ENCODE results near the gene SCFD2. TPM values are rescaled to one million over a fixed set of nuclear protein-coding genes. Genes with fewer than 3 reads are reported as not detected.
A peak's percentile ranks its signal among the peaks of the same experiment; 100 is the strongest.
"Not testable (repeated sequence)": the region's sequence is repeated elsewhere in the genome, so short reads cannot be mapped to it uniquely, and the experiment has no call there.

SCFD2 gene
- total RNA-seq, 1 donor from 2014 or later, result 13.2 TPM

- intact Hi-C loops (cut with DNase I), result no loop called here
- peaks cover 15% of the 10 kb centered on the region for H3K36me3 ChIP-seq
- no peak for ATAC-seq
- no peak overlapping the region for H3K27ac ChIP-seq
- TF ChIP-seq CTCF (IDR thresholded peaks at IDR 0.05), result no peak
- no peaks in the 10 kb centered on the region for H3K9me3 ChIP-seq
- peaks cover 5% of the 10 kb centered on the region for H3K4me1 ChIP-seq
- no peaks in the 10 kb centered on the region for H3K27me3 ChIP-seq (ENCODE audit: low read depth)
- DNase-seq, result no peak
- no peak overlapping the region for H3K4me3 ChIP-seq
Measured at GRCh38 chr4:53355930-53356521, 9.8 kb downstream of the SCFD2 start.

DNA sequence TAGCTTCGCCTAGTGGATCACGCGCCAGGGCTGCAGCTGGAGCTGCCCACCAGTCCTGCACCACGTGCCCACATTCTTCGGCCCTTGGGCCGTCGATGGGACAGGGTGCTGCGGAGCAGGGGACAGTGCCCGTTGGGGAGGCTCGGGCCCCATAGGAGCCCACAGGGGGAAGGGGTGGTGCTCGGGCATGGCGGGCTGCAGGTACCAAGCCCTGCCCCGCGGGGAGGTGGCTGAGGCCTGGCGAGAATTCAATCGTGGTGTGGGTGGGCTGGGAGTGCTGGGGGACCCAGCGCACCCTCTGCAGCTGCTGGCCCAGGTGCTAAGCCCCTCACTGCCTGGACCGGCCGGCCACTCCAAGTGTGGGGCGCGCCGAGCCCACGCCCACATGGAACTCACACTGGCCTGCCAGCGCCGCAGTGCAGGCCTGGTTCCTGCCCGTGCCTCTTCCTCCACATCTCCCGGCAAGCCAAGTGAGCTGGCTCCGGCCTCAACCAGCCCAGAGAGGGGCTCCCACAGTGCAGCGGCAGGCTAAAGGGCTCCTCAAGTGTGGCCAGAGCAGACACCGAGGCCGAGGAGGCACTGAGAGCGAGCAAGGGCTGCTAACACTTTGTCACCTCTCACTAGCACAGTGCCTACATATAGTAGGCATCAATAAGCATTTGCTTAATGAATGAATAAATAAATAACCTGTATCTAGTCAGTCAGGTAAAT is 11.7 kb downstream of the SCFD2 start:
- Histone ChIP-seq H3K9me3 (no peaks in the 10 kb centered on the region), H3K36me3 (peaks cover 15% of the 10 kb centered on the region), H3K27me3 (ENCODE audit: low read depth) (no peaks in the 10 kb centered on the region), H3K27ac (no peak overlapping the region), H3K4me1 (peaks cover 5% of the 10 kb centered on the region), H3K4me3 (no peak overlapping the region)
- intact Hi-C loops (cut with DNase I), result no loop called here
- no peak for TF ChIP-seq CTCF (IDR thresholded peaks at IDR 0.05)
- ATAC-seq (no peak), DNase-seq (no peak)

GRCh38 chr4:53349091-53349491 is 16.8 kb downstream of the SCFD2 start:
- Histone ChIP-seq H3K36me3 (peaks cover 15% of the 10 kb centered on the region), H3K9me3 (no peaks in the 10 kb centered on the region), H3K4me3 (no peak overlapping the region), H3K27me3 (ENCODE audit: low read depth) (no peaks in the 10 kb centered on the region), H3K4me1 (no peaks in the 10 kb centered on the region), H3K27ac (no peak overlapping the region)
- ATAC-seq (no peak), DNase-seq (no peak)
- TF ChIP-seq CTCF (IDR thresholded peaks at IDR 0.05), result no peak
- intact Hi-C loops (cut with DNase I), result no loop called here

DNA sequence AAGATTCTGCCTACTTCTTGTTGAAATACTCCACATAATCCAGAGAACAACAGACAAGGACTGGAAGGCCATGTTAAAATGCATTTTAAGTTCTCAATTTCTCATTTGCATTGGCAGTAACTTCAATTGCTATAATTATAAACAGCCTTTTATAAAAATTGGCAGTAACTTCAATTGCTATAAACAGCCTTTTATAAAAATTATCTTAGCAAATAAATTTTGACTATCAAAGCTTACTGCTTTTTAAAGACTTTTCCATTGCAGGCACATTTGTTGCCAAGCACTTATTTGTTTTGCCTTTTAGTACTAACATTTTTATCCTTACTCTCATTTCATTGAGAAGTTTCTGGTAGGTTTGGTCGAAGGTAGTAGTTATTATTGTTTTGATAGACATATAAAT is 17.8 kb downstream of the SCFD2 start:
- DNase-seq (no peak), ATAC-seq (no peak)
- H3K4me3 ChIP-seq, result no peak overlapping the region
- H3K27ac ChIP-seq, result no peak overlapping the region
- no peaks in the 10 kb centered on the region for H3K4me1 ChIP-seq
- no peaks in the 10 kb centered on the region for H3K27me3 ChIP-seq (ENCODE audit: low read depth)
- H3K9me3 ChIP-seq, result no peaks in the 10 kb centered on the region
- peaks cover 13% of the 10 kb centered on the region for H3K36me3 ChIP-seq
- intact Hi-C loops (cut with DNase I), result no loop called here
- TF ChIP-seq CTCF (IDR thresholded peaks at IDR 0.05), result no peak

DNA sequence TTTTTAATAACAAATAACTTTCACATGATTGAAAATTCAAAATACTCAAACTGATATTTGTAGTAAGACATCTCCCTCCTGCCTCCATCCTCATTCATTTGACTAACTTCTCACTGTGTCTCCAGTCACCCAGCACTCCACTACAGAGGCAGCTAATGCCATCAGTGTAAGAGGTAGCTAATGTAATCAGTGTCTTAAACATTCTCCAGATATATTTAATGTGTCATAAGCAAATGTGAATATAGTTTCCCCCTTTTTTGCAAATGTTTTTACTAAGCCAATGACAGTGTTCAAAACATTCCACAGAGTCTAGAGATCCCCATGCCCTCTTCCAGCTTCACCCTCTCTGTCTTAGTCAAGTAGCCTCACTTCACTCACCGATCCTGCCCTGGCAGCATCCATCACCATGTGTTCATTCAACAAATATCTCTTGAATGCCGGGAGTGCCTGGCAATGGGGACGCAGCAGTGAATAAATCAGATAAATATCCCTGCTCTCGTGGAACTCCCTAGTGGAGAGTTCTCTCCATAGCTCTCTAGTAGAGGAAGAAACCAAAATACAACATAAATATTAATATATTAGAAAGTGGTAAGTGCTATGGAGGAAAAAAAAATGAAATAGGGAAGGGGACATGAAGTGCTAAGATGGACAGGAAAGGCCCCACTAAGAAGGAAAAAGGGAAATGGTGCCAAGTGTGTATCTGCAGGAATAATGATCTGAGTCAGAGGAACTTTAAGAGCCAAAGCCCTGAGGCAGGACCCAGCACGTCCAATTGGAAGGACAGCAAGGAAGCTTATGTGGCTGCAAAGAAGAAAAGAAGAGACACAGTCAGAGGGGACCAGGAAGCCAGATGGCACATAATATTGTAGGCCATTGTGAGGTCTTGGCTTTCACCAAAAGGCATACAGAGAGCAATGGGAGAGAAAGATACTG is 18.7 kb downstream of the SCFD2 start:
- Histone ChIP-seq H3K9me3 (no peaks in the 10 kb centered on the region), H3K36me3 (peaks cover 4% of the 10 kb centered on the region), H3K27ac (no peak overlapping the region), H3K4me1 (no peaks in the 10 kb centered on the region), H3K27me3 (ENCODE audit: low read depth) (no peaks in the 10 kb centered on the region), H3K4me3 (no peak overlapping the region)
- no peak for DNase-seq
- intact Hi-C loops (cut with DNase I), result no loop called here
- ATAC-seq, result peak in 1 of 2 donors; percentile 19
- TF ChIP-seq CTCF (IDR thresholded peaks at IDR 0.05), result no peak

DNA sequence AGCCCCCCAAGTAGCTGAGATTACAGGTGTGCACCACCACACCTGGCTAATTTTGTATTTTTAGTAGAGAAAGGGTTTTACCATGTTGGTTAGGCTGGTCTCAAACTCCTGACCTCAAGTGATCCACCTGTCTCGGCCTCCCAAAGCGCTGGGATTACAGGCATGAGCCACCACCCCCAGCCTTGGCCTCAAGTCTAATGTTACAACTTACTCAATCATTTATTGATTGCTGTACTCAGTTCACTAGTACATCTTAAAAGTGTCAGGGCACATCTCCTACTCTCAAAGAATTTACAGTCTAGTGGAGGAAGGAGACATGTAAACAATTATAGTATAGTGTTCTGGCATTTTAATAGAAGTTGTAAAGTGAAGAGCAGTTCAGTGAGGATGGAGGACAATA is 19.5 kb downstream of the SCFD2 start:
- DNase-seq; H3K27ac ChIP-seq; H3K4me3 ChIP-seq; H3K4me1 ChIP-seq; intact Hi-C loops (cut with DNase I); ATAC-seq; H3K27me3 ChIP-seq (ENCODE audit: low read depth); H3K9me3 ChIP-seq; H3K36me3 ChIP-seq: not testable (repeated sequence)

DNA sequence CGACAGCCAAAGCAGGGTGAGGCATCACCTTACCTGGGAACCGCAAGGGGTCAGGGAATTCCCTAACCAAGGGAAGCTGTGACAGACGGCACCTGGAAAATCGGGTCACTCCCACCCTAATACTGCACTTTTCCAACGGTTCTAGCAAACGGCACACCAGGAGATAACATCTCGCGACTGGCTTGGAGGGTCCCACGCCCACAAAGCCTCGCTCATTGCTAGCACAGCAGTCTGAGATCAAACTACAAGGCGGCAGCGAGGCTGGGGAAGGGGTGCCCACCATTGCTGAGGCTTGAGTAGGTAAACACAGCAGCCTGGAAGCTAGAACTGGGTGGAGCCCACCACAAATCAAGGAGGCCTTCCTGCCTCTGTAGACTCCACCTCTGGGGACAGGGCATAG is 25.7 kb downstream of the SCFD2 start:
- ATAC-seq, H3K4me1 ChIP-seq, H3K9me3 ChIP-seq: not testable (repeated sequence)

DNA sequence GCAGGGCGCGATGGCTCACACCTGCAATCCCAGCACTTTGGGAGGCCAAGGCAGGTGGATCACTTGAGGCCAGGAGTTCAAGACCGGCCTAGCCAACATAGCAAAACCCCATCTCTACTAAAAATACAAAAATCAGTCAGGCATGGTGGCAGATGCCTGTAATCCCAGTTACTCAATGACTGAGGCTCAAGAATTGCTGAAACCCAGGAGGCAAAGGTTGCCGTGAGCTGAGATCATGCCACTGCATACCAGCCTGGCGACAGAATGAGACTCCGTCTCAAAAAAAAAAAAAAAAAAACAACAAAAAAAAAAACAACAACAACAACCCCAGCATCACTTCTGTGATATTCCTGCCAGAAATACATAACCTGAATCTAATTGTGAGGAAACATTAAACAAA is 30.9 kb downstream of the SCFD2 start:
- H3K4me3 ChIP-seq; DNase-seq; ATAC-seq; H3K27me3 ChIP-seq (ENCODE audit: low read depth); H3K36me3 ChIP-seq; H3K27ac ChIP-seq; intact Hi-C loops (cut with DNase I); H3K4me1 ChIP-seq; H3K9me3 ChIP-seq: not testable (repeated sequence)

More for the DNA sequence above, 25.7 kb downstream of the SCFD2 start:
- H3K27ac ChIP-seq; DNase-seq; H3K36me3 ChIP-seq; intact Hi-C loops (cut with DNase I); H3K4me3 ChIP-seq; H3K27me3 ChIP-seq (ENCODE audit: low read depth): not testable (repeated sequence)

Data from lower lobe of right lung (tissue), 2 donors.